Activated gamma-delta T cell (primary cell): ENCODE data around the gene GALM.

ENCODE experiments used
- DNase-seq: peaks from one replicate; lab custom pipeline; 2025; lab: John Stamatoyannopoulos, UW

Gene GALM

GRCh38 chr2:38765551-38765950 lies 99.6 kb downstream of the GALM start:
- DNase-seq, result no peak

GRCh38 chr2:38771632-38772031 lies 105.7 kb downstream of the GALM start:
- DNase-seq, result no peak

- DNase-seq, result no peak
Observed at GRCh38 chr2:38775097-38775920, 109.4 kb downstream of the GALM start.

GRCh38 chr2:38775921-38776225 lies 110.0 kb downstream of the GALM start:
- no peak for DNase-seq

GRCh38 chr2:38776531-38776930 lies 110.6 kb downstream of the GALM start:
- DNase-seq, result no peak

GRCh38 chr2:38778687-38779082 lies 112.8 kb downstream of the GALM start:
- no peak for DNase-seq

GRCh38 chr2:38783586-38783985 lies 117.7 kb downstream of the GALM start:
- DNase-seq, result no peak
